ENCODE data around the gene UROC1.

The UROC1 gene

GRCh38 chr3:126442856-126443242 lies 74.7 kb downstream of the UROC1 start:
- TF ChIP-seq L3MBTL2 (conservative IDR thresholded peaks at IDR 0.05): no peak
- no peak for TF ChIP-seq FOXA1 (IDR thresholded peaks at IDR 0.05)
- TF ChIP-seq ZNF384 (IDR thresholded peaks at IDR 0.05): no peak
- no peak for TF ChIP-seq TARDBP (IDR thresholded peaks at IDR 0.05)
- no peak for TF ChIP-seq NFRKB (IDR thresholded peaks at IDR 0.05)
- TF ChIP-seq HDGF (IDR thresholded peaks at IDR 0.05; ENCODE audit: borderline replicate concordance): no peak
- no peak for TF ChIP-seq CTBP1 (IDR thresholded peaks at IDR 0.05; ENCODE audit: borderline replicate concordance)
- TF ChIP-seq PKNOX1 (IDR thresholded peaks at IDR 0.05): no peak
- TF ChIP-seq SP1 (IDR thresholded peaks at IDR 0.05): no peak
- TF ChIP-seq FOXK2 (IDR thresholded peaks at IDR 0.05): no peak
- no peak for TF ChIP-seq ARNT (IDR thresholded peaks at IDR 0.05)
- TF ChIP-seq LEF1 (IDR thresholded peaks at IDR 0.05; ENCODE audit: borderline replicate concordance): no peak
- TF ChIP-seq ELF4 (IDR thresholded peaks at IDR 0.05): no peak
- no peak for TF ChIP-seq BHLHE40 (IDR thresholded peaks at IDR 0.05; ENCODE audit: borderline replicate concordance)
- ChIA-PET POLR2A (no interaction called here), CTCF (no interaction called here)
- no peak for DNase-seq (ENCODE audit: extremely low spot score)

- TF ChIP-seq NFRKB (IDR thresholded peaks at IDR 0.05) (no peak), FOXA1 (IDR thresholded peaks at IDR 0.05) (no peak), ARNT (IDR thresholded peaks at IDR 0.05) (no peak), PKNOX1 (IDR thresholded peaks at IDR 0.05) (no peak), CTBP1 (IDR thresholded peaks at IDR 0.05; ENCODE audit: borderline replicate concordance) (no peak), LEF1 (IDR thresholded peaks at IDR 0.05; ENCODE audit: borderline replicate concordance) (no peak), BHLHE40 (IDR thresholded peaks at IDR 0.05; ENCODE audit: borderline replicate concordance) (no peak), ELF4 (IDR thresholded peaks at IDR 0.05) (no peak), TARDBP (IDR thresholded peaks at IDR 0.05) (no peak), L3MBTL2 (conservative IDR thresholded peaks at IDR 0.05) (no peak), ZNF384 (IDR thresholded peaks at IDR 0.05) (no peak), HDGF (IDR thresholded peaks at IDR 0.05; ENCODE audit: borderline replicate concordance) (no peak), SP1 (IDR thresholded peaks at IDR 0.05) (no peak), SUZ12 (IDR thresholded peaks at IDR 0.05) (no peak), FOXM1 (IDR thresholded peaks at IDR 0.05; ENCODE audit: borderline replicate concordance) (no peak), FOXK2 (IDR thresholded peaks at IDR 0.05) (no peak)
- DNase-seq (ENCODE audit: extremely low spot score): no peak
- POLR2A ChIA-PET: no interaction called here
- CTCF ChIA-PET: no interaction called here
These were observed 75.3 kb downstream of the UROC1 start for GRCh38 chr3:126442094-126442855.

GRCh38 chr3:126441256-126441880 lies 76.2 kb downstream of the UROC1 start:
- POLR2A ChIA-PET: no interaction called here
- TF ChIP-seq PKNOX1 (IDR thresholded peaks at IDR 0.05) (no peak), TARDBP (IDR thresholded peaks at IDR 0.05) (no peak), LEF1 (IDR thresholded peaks at IDR 0.05; ENCODE audit: borderline replicate concordance) (no peak), NFRKB (IDR thresholded peaks at IDR 0.05) (no peak), FOXA1 (IDR thresholded peaks at IDR 0.05) (no peak), FOXK2 (IDR thresholded peaks at IDR 0.05) (no peak), CTBP1 (IDR thresholded peaks at IDR 0.05; ENCODE audit: borderline replicate concordance) (no peak)
- no peak for DNase-seq (ENCODE audit: extremely low spot score)
- CTCF ChIA-PET: interaction anchor here (0.6 kb wide), 1 partner anchor 1288 kb away, joined by 4 read pairs; no protein-coding TSS in a partner anchor

- ChIA-PET CTCF (interaction anchor here (0.6 kb wide), 1 partner anchor 1289 kb away, joined by 4 read pairs; no protein-coding TSS in a partner anchor), POLR2A (no interaction called here)
- TF ChIP-seq SUZ12 (IDR thresholded peaks at IDR 0.05) (no peak), LEF1 (IDR thresholded peaks at IDR 0.05; ENCODE audit: borderline replicate concordance) (no peak), NFRKB (IDR thresholded peaks at IDR 0.05) (no peak), TARDBP (IDR thresholded peaks at IDR 0.05) (no peak), PKNOX1 (IDR thresholded peaks at IDR 0.05) (no peak), FOXK2 (IDR thresholded peaks at IDR 0.05) (no peak)
These were observed 76.9 kb downstream of the UROC1 start for GRCh38 chr3:126440709-126440995.

GRCh38 chr3:126439968-126440708 lies 77.4 kb downstream of the UROC1 start:
- ChIA-PET CTCF (interaction anchor here (0.6 kb wide), 1 partner anchor 1290 kb away, joined by 4 read pairs; no protein-coding TSS in a partner anchor), POLR2A (no interaction called here)
- no peak for DNase-seq (ENCODE audit: extremely low spot score)

More at GRCh38 chr3:126440709-126440995, 76.9 kb downstream of the UROC1 start:
- no peak for DNase-seq (ENCODE audit: extremely low spot score)

More at GRCh38 chr3:126439968-126440708, 77.4 kb downstream of the UROC1 start:
- TF ChIP-seq FOXM1 (IDR thresholded peaks at IDR 0.05; ENCODE audit: borderline replicate concordance) (no peak), BHLHE40 (IDR thresholded peaks at IDR 0.05; ENCODE audit: borderline replicate concordance) (no peak), PKNOX1 (IDR thresholded peaks at IDR 0.05) (no peak), ZNF384 (IDR thresholded peaks at IDR 0.05) (no peak), LEF1 (IDR thresholded peaks at IDR 0.05; ENCODE audit: borderline replicate concordance) (no peak), FOXA1 (IDR thresholded peaks at IDR 0.05) (no peak), HDGF (IDR thresholded peaks at IDR 0.05; ENCODE audit: borderline replicate concordance) (no peak), ARNT (IDR thresholded peaks at IDR 0.05) (no peak), SP1 (IDR thresholded peaks at IDR 0.05) (no peak), SUZ12 (IDR thresholded peaks at IDR 0.05) (no peak), TARDBP (IDR thresholded peaks at IDR 0.05) (no peak), CTBP1 (IDR thresholded peaks at IDR 0.05; ENCODE audit: borderline replicate concordance) (no peak), FOXK2 (IDR thresholded peaks at IDR 0.05) (no peak), L3MBTL2 (conservative IDR thresholded peaks at IDR 0.05) (no peak), ELF4 (IDR thresholded peaks at IDR 0.05) (no peak), NFRKB (IDR thresholded peaks at IDR 0.05) (no peak)
